Fibroblast of peridontal ligament (primary cell): Measurements from ENCODE around the gene TBC1D13.
"Not testable (repeated sequence)": the region's sequence is repeated elsewhere in the genome, so short reads cannot be mapped to it uniquely, and the experiment has no call there.

Source experiments
- DNase-seq: peaks from one replicate; pipeline ENCODE4 v3.0.0-alpha.2; 2010; ENCODE audit errors: extremely low read depth

TBC1D13 gene

DNA sequence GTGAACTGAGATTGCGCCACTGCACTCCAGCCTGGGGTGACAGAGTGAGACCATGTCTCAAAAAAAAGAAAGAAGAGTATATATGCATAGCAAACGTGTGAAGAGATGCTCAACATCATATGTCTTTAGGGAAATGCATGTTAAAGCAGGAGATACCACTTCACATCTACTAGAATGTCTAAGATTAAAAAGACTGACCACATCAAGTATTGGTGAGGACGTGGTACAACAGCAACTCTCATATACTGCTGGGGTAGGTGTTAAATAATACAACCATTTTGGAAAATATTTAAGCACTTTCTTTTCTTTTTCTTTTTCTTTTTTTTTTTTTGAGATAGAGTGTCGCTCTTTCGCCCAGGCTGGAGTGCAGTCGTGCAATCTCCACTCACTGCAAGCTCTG, 1.6 kb upstream of the TBC1D13 start:
- no peak for DNase-seq

DNA sequence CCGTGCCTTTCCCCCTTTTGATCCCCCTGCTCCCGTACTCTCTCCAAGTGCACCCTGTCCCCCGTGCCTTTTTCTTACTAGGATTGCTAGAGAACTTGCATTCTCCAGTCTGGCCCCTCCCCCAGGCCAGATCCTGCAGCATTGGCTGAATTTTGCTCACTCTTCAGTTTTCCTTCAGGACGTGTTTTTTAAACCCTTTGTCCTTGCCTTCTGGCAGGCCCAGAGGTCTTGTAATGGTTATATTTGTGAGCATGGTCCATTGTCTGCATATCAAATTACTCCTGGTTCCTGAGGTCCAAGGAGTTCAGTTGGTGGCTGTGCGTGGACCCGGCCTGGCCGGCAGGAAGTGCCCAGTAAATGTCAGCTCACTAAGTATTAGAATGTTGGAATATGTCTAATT, 606 bp downstream of the TBC1D13 start:
- peak; percentile 14 for DNase-seq

DNA sequence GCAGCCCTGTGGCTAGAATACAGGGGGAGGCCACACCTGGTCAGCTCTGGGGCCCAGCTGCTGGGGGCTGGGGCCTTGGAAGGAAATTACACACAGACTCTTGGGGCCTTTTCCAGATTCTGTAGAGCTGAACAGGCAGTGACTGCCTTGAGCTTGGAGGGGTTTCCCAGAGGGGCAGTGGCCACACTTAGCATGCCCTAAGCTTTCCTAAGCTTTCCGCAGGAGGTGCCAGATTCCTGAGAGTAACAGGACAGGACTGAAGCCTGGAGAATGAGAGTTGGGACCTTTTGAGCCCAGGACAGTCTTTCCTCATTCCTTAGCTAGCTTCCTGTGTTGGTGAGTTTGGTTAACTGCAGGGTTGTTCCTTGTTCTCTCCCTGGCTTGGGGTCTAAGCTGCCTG, 1.4 kb downstream of the TBC1D13 start:
- DNase-seq, result no peak

DNA sequence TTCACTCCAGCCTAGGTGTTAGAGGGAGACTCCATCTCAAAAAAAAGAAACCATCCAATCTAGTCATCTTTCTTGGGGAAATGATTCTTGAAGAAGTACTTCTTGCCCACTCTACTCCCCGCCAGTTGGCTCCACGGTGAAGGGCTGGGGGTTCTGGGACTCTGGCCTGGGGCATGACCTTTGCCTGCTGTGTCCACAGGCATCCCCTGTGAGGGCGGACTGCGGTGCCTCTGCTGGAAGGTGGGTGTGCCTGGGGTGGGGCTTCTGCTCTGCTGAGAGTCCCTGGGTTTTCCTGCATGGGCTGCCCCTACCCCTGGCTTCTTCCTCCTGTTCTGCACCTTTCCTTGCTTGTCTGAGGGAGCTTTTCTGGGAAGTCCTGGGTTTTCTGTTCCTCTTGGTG, 3.5 kb downstream of the TBC1D13 start:
- DNase-seq, result no peak

DNA sequence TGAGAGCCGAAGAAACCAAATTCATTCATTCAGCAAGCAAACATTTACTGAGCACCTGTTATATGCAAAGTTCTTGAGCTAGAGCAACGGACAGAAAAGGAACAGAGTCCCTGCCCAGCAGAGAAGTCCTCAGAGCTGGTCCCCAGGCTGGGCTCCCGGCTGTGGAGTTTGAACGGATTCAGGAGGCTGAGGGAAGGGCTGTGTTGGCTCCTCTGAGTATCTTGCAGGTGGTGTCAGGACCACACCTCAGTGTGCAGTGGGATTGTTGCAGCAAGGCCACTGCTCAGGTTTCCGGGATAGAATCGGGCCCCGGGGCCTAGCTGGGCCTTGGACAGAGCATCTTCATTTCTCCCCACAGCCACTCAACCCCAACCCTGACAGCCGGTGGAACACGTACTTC, 5.1 kb downstream of the TBC1D13 start:
- DNase-seq, result no peak

DNA sequence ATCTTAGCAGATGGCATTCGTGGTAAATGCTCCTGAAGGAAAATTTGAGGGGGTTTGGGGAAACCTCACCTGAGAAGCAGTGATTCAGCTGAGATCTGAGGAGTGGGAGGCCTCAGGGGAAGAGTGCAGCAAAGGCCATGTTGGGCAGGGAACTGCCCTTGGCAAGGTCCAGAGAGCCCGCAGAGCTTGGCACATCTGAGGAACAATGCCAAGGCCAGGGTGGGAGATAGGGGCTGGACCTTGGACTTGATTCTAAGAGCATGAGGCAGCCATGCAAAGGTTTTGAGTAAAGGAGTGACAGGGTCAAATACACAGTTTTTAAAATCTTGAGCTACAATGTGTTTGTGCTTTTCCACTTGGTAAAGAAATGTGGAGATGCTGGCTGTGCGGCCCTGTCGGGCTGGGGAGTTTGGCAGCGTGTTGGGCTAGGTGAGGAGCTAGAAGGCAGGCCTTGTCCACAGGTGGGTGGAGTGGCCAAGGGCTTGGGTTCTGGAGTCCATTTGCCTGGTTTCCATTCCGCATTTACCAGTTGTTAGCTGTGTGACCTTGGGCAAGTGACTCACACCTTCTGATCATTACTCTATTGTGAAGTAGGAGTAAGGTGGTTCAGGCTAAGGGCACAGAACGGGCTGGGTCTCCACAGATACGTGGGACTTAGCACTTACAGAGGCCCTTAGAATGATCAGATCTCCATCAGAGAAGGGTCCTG, 6.1 kb downstream of the TBC1D13 start:
- no peak for DNase-seq

DNA sequence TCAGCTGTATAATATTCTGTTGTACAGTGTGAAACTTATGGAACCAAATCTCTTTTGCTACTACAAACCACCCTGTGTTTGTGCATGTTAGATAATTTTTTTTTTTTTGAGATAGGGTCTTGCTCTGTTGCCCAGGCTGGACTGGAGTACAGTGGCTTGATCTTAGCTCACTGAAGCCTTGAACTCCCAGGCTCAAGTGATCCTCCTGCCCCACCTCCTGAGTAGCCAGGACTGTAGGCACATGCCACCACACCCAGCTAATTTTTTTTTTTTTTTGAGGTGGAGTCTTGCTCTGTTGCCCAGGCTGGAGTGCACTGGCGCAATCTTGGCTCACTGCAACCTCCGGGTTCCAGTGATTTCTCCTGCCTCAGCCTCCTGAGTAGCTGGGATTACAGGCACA, 7.9 kb downstream of the TBC1D13 start:
- DNase-seq, result not testable (repeated sequence)

DNA sequence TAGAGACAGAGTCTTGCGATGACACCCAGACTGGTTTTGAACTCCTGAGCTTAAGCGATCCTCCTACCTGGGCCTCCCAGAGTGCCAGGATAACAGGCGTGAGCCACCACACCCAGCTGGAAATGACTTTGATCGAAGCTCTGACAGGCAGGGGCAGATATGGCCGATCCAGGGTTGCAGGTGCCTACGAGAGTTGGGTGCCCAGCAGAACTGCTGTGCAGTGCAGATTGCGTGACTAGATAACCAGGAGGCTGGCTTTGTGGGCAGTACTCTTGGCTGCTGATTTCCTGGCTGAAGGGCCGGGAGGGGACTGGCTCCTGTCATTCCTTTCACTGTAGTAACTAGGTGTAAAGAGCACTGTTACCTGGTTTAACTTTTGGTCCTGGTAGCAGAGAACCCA, 11.8 kb downstream of the TBC1D13 start:
- DNase-seq, result no peak

DNA sequence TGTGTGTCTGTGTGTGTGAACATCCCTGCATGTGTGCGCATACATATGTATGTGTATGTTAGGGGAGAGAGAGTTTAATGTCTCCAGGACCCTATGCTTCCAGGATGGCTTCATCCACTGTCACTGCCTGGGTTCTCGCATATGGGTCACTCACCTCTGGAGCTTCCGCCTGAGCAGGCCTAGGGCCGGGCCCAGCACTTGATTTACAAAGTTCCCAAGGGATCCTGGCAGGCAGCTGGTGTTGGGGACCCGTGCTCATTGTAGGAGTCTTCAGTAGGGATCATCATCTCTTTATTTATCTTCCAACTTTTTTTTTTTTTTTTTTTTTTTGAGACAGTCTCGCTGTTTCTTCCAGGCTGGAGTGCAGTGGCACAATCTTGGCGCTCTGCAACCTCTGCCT, 13.0 kb downstream of the TBC1D13 start:
- DNase-seq, result no peak

DNA sequence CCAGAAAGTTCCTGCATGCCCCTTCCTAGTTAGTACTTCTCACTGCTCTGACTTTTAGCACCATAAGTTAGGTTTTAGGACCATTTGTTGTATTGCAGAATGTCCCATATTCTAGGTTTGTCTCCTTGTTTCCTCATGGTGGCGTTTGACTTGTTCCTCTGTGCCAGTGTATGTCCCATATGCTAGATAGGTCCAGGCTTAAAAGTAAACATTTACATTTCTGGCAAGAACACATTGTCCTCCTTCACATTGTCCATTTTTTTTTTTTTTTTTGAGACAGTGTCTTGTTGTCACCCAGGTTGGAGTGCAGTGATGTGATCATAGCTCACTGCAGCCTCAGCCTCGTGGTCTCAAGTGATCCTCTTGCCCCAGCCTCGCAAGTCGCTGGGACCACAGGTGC, 15.4 kb downstream of the TBC1D13 start:
- no peak for DNase-seq

DNA sequence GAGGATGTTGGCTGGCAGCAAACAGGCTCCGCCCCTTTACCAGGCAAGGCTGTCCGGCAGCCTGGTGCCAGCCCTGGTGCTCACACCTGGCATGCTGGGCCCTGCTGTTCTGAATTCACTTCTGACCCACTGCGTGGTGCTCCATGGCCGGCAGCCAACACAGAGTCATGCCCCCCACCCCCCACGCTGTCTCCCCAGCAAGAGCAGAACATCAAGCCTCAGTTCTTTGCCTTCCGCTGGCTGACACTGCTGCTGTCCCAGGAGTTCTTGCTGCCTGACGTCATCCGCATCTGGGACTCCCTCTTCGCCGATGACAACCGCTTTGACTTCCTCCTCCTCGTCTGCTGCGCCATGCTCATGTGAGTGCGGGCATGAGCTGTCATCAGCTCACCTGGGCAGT, 18.6 kb downstream of the TBC1D13 start:
- no peak for DNase-seq

DNA sequence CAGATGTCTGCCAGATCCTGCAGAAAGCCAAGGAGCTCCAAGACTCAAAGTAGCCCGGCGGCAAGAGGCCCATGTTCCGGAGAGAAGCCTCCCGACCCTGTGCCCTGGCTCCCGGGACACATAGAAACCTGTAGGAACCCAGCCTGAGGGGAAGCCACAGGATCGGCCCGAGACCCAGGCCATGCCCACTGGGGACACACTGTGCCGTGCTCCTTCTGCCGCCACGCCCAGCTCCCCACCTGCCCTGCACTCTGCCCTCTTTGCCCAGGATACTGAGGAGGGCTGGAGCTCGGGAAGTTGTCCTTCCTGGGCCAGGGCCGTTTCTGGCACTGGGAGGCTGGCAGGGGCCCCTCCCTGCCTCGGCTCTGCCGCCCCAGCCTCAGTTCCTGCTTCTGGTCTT, 20.8 kb downstream of the TBC1D13 start:
- no peak for DNase-seq

DNA sequence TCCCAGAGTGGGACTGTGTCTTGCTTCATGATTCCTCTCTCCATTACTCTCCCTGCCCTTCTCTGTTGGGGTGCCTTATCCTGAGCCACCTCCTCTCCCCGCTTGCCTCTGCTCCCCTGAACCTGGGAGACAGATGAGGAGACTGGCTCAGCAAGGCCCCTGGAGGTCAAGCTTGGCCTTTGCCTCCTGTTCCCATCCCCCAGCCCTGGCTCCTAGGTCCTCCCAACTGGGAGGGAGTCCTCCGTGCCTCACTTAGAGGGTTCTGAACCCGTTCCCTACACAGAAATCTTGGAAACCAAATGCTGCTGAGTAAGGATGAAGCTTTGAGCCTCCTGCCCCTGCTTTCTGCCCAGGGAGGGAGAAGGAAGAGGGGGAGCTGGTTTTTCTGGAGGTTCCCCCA, 21.5 kb downstream of the TBC1D13 start:
- DNase-seq, result no peak

DNA sequence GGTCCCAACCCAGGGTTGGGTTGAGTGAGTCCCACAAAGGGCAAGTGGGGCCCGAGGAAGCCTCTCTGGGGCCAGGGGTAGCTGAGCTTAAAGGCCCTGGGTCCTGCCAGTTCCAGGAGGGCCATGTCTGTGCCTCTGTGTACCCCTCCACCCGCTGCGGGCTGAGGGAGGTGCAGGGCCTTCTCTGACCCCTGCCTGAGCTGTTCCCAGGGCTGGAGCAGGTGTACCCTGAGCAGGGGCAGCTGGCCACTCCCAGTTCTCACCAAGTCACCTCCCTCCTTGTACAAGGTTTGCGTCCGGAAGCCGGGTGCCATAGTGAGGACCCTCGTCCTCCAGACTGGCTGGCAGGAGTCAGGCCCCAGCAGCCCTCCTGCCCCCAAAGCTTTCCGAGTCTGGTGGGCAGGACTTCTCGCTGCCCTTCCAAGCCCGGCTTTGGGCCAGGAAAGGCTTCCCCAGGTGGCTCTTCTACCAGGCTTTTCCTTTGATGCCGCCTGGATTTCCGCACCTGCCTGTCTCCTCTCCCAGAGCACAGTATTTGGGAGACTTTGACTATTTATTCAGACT, 22.1 kb downstream of the TBC1D13 start:
- DNase-seq, result no peak

DNA sequence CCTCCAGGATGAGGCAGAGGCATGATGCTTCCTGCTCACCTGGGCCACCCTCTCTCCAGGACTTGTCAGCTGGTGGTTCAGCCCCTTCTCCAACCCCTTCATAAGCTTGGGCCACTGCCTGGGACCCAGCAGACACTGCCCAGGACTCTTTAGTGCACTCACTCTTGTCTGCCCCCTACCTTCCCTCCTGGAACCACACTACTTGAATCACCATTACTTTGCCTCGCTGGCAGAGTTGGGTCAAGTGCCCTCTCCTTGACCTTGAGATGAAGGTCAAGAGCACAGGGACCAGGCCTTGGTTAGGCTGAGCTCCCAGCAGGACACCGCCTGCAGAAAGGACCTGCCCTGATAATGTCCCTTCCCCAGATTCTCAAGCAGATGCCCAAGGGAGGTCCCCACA, 22.8 kb downstream of the TBC1D13 start:
- DNase-seq, result no peak

DNA sequence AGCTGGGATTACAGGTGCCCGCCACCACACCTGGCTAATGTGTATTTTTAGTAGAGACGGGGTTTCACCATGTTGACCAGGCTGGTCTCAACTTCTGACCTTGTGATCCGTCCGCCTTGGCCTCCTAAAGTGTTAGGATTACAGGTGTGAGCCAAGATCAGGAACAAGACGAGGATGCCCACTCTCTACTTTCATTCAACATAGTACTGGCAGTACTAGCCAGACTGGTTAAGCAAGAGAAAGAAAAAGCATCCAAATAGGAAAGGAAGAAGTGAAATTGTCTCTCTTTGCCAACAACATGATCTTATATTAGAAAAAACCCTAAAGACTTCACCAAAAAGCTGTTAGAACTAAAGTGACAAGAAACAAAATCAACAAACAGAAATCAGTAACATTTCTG, 23.8 kb downstream of the TBC1D13 start:
- DNase-seq, result no peak

DNA sequence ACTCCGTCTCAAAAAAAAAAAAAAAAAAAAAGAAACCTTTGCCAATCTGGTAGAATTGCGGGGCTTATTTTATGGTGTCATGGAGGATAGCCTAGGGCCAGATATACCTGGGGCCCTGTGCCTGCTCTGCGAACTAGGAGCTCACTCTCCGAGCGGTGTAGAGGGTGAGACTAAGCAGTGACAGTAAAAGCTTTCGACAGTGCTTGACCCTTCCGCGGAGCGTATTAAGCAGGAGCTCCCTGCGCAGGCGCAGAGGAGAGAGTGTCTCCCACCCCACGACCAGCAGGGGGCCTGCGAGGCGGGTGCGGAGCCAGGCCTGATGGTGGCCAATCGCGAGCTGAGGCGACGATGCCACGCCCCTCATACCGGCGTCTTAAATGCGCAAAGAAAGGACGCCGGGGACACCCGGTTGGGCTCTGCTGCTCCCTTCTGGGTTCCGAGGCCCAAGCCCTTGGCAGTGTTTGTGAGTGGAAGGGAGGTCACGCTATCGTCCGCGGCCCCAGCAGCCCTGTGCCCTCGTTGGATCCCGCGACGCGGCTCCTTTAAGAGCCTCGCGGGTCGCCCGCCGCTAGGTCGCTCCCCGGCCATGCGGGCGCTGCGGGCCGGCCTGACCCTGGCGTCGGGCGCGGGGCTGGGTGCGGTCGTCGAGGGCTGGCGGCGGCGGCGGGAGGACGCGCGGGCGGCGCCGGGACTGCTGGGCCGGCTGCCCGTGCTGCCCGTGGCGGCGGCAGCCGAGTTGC, 31.2 kb downstream of the TBC1D13 start, which contains the start of gene ENDOG:
Gene ENDOG (plus strand): TSS at position 402 of the 740 bp plus-strand sequence. CDS start 185 bp downstream, at position 587.
- DNase-seq, result peak; percentile 95

DNA sequence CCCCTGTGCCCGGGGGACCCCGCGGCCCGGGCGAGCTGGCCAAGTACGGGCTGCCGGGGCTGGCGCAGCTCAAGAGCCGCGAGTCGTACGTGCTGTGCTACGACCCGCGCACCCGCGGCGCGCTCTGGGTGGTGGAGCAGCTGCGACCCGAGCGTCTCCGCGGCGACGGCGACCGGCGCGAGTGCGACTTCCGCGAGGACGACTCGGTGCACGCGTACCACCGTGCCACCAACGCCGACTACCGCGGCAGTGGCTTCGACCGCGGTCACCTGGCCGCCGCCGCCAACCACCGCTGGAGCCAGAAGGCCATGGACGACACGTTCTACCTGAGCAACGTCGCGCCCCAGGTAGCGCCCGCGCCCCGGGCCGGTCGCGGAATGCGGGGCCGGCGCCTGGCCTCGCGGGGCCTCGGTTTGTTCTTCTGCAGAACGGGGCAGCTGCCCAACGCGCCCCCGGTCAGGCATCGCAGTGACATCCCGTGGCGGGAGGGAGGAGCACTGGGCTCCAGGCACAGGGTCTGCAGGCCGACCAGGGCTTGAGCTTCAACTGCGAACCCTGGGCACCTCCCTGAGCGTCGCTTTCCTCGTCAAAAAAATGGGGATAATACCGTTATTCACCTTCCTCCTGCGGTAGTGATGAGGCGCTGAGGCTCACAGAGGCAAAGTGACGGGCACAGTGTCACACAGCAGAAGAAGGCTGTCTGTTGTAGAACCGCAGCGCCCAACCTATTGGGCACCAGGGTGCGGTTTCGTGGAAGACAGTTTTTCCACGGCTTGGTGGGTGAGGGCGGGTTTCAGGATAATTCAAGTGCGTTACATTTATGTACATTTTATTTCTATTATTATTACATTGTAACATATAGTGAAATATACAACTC, 32.0 kb downstream of the TBC1D13 start:
- no peak for DNase-seq

DNA sequence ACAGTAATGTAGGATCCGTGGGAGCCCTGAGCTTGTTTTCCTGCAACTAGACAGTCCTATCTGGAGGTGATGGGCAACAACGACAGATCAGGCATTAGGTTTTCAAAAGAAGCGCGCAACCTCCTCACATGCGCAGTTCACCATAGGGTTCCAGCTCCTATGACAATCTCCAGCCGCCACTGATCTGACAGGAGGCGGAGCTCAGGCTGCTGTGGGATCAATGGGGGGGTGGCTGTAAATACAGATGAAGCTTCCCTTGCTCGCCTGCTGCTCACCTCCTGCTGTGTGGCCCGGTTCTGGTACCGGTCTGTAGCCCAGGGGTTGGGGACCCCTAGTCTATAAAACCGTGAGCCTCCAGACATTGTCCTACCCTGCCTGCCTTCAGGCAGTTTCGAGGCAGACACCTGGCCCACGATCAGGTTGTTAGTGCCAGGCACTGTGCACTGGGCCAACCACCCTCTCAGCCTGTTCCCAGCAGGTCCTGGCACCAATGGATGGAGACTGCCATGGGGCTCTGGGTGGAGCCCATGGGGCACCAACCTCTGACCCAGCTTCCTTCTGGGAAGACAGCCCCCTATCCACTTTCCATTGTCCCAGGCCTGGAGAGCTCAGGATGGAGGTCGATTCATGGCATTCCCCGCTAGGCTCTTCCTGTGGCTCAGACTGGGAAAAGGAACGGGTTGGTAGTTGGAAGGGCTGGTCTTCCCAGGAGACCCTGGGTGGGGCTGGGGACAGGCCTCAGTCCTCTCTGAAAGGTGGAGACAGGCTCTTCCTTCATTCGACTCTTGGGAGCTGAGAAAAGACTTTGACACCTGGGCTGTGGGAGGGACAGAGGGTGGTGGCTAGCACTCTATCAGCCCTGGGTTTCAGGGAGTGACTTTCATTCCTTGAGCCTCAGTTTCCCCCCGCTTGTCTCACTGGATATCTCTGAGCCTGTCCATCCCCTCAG, 32.9 kb downstream of the TBC1D13 start:
- DNase-seq, result no peak

DNA sequence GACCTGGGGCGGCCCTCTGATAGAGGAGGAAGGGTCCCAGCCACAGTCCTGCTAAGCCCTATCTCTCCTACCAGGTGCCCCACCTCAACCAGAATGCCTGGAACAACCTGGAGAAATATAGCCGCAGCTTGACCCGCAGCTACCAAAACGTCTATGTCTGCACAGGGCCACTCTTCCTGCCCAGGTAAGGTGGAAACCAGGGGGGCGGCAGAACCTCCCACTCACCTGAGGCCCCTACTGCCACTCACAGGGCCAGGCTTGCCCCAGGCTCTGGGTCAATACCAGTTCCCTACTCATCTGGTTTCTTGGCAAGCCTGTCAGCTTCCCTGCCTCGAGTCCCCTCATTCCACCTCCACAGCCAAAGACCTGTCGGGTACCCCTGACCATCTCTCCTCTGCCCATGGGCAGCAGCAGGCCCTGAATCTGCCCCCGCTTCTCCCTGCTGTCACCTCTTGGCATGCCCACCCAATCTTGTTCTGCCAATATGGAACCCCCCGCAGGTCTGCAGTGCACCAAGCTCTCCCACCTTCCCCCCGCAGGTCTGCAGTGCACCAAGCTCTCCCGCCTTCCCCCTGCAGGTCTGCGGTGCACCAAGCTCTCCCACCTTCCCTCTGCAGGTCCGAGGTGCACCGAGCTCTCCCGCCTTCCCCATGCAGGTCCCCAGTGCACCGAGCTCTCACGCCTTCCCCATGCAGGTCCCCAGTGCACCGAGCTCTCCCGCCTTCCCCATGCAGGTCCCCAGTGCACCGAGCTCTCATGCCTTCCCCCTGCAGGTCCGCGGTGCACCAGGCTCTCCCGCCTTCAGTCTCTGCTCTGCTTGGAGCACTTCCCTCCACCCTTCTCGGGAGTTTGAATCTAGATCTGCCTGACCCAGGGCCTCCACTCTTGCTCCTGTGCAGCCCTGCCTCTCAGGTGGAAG, 33.9 kb downstream of the TBC1D13 start:
- no peak for DNase-seq
